ENCODE measurements around the gene C9orf85.
A peak's percentile ranks its signal among the peaks of the same experiment; 100 is the strongest.

C9orf85 gene

DNA sequence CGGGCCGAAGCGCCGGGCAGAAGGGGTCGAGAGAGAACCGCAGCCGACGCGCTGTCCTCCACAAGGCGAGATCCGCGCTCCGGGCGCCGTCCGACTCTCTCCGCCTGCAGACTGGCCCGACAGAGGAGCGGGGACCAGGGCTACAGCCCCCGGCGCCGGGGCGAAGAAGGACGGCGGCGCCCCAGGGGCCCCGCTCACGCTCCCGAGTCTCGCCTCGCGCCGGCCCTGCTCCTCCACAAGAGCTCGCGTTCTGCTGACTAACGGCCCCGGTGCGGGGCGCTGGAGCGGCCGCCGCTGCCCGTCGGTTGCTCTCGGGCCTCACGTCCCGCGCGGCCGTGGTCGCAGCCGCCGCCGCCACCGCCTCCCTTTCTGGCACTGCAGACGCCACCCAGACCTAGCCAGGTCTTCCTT lies 784 bp upstream of the C9orf85 start:
- no peaks in the 10 kb centered on the region for H3K9me3 ChIP-seq (ENCODE audit: low read depth, low read length)
- H3K9ac ChIP-seq (ENCODE audit: insufficient read length): peak overlapping the region; percentile 75
- H3K4me3 ChIP-seq: peak overlapping the region; percentile 95
- no peak overlapping the region for H3K27ac ChIP-seq
- H3K36me3 ChIP-seq (ENCODE audit: insufficient read depth, low read length): no peaks in the 10 kb centered on the region
- no peak for DNase-seq (ENCODE audit: low read depth, low spot score)
- TF ChIP-seq FOXP2 (optimal IDR thresholded peaks at IDR 0.05; ENCODE audit: control extremely low read depth, extremely low read length, insufficient read depth): no peak
- TF ChIP-seq POLR2AphosphoS5 (IDR thresholded peaks at IDR 0.05; ENCODE audit: borderline replicate concordance, low read depth, low read length): no peak
- no peak for TF ChIP-seq EZH2 (IDR thresholded peaks at IDR 0.05)

DNA sequence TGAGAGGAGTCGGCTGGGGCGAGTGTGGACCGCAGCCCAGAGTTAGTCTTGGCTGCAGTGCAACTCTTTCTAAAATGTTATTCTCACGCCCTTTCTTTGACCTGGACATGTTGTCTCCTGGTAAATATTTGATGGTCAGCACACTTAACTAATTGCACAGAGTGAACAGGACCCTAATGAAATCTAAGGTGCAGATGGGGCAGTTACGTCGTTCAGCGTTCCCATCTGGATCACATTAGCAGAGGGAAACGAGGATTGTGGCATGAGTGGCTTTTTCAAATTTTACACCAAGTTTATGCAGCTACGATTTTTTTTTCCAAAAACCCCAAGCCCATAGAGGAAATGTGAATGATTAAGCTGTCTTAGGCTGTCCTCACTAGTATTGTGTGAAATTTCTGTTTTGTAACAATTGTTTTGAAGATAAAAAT lies 483 bp downstream of the C9orf85 start:
- Histone ChIP-seq H3K36me3 (ENCODE audit: insufficient read depth, low read length) (no peaks in the 10 kb centered on the region), H3K4me3 (peak overlapping the region; percentile 95), H3K9ac (ENCODE audit: insufficient read length) (peak overlapping the region; percentile 76), H3K27ac (peak overlapping the region; percentile 81), H3K9me3 (ENCODE audit: low read depth, low read length) (no peaks in the 10 kb centered on the region)
- no peak for DNase-seq (ENCODE audit: low read depth, low spot score)
- TF ChIP-seq EZH2 (IDR thresholded peaks at IDR 0.05): no peak
- TF ChIP-seq FOXP2 (optimal IDR thresholded peaks at IDR 0.05; ENCODE audit: control extremely low read depth, extremely low read length, insufficient read depth): no peak
- no peak for TF ChIP-seq POLR2AphosphoS5 (IDR thresholded peaks at IDR 0.05; ENCODE audit: borderline replicate concordance, low read depth, low read length)

DNA sequence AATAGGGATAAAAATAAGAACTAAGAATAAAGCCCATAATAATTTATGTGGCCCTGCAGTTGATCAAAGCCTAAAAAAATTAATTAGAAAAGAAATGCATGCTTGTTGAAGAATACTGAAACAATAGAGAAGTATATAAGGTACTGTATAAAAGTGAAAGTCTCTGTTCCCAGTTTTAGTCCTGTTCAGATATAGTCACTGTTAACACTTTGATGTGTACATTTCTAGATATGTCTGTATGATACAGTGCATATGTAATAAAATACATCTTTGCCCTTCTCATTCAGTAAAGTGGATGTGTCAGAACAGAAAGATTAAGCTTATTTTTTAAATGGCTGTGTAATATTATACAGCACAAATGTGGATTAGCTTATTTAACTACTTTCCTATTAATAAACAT lies 4.1 kb downstream of the C9orf85 start:
- Histone ChIP-seq H3K27ac (no peak overlapping the region), H3K36me3 (ENCODE audit: insufficient read depth, low read length) (peaks cover 4% of the 10 kb centered on the region; the same call in 1 of the 2 replicates), H3K9ac (ENCODE audit: insufficient read length) (no peak overlapping the region), H3K4me3 (no peak overlapping the region), H3K9me3 (ENCODE audit: low read depth, low read length) (no peaks in the 10 kb centered on the region)
- TF ChIP-seq POLR2AphosphoS5 (IDR thresholded peaks at IDR 0.05; ENCODE audit: borderline replicate concordance, low read depth, low read length) (no peak), EZH2 (IDR thresholded peaks at IDR 0.05) (no peak), FOXP2 (optimal IDR thresholded peaks at IDR 0.05; ENCODE audit: control extremely low read depth, extremely low read length, insufficient read depth) (no peak)
- DNase-seq (ENCODE audit: low read depth, low spot score): no peak

DNA sequence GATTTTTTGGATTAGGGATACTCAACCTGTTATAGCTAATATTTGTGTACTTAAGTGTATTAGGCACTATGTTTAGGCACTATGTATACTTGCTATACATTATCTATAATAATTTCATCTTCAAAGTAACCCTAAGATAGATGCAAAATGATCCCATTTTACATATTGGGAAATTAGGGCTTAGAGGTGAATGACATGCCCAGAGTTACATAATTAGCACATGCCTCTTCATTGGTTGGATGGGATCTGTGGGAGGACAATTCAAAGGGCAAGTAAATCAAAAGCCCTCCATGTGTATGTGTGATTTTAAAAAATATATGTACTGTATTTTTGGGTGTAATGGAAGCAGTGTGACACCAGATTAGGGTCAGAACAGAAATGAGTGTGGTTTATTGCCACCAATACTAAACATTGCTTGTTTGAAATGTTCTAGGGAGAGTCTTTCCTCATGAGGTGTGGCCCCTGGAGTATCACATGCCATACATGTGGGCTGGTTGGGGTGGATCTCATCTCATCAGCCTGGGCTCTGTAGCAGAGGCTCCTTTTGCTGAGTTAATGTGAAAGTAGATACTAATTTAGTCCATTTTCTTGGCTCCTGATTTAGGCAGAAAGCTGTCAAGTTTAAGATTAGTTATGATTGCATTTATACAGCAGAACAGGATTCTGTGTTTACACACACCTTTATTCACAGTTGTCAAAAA lies 5.5 kb downstream of the C9orf85 start:
- no peak overlapping the region for H3K27ac ChIP-seq
- no peak for DNase-seq (ENCODE audit: low read depth, low spot score)
- TF ChIP-seq FOXP2 (optimal IDR thresholded peaks at IDR 0.05; ENCODE audit: control extremely low read depth, extremely low read length, insufficient read depth) (no peak), POLR2AphosphoS5 (IDR thresholded peaks at IDR 0.05; ENCODE audit: borderline replicate concordance, low read depth, low read length) (no peak), EZH2 (IDR thresholded peaks at IDR 0.05) (no peak)

DNA sequence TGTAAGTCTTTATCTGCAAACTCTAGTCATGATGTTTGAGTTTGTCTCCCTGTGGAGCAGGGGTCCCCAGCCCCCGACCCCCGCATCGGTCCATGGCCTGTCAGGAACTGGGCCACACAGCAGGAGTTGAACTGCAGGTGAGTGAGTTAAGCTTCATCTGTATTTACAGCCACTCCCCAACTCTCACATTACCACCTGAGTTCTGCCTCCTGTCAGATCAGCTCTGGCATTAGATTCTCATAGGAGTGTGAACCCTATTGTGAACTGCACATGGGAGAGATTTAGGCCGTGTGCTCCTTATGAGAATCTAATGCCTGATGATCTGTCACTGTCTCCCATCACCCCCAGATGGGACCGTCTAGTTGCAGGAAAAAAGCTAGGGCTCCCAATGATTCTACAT lies 7.0 kb downstream of the C9orf85 start:
- DNase-seq (ENCODE audit: low read depth, low spot score): no peak
- no peaks in the 10 kb centered on the region for H3K9me3 ChIP-seq (ENCODE audit: low read depth, low read length)
- H3K9ac ChIP-seq (ENCODE audit: insufficient read length): no peak overlapping the region
- H3K4me3 ChIP-seq: no peak overlapping the region
- no peak overlapping the region for H3K27ac ChIP-seq
- TF ChIP-seq FOXP2 (optimal IDR thresholded peaks at IDR 0.05; ENCODE audit: control extremely low read depth, extremely low read length, insufficient read depth) (no peak), EZH2 (IDR thresholded peaks at IDR 0.05) (no peak), POLR2AphosphoS5 (IDR thresholded peaks at IDR 0.05; ENCODE audit: borderline replicate concordance, low read depth, low read length) (no peak)
- H3K36me3 ChIP-seq (ENCODE audit: insufficient read depth, low read length): peaks cover 4% of the 10 kb centered on the region; the same call in 1 of the 2 replicates

More for the DNA sequence above, 5.5 kb downstream of the C9orf85 start:
- no peak overlapping the region for H3K9ac ChIP-seq (ENCODE audit: insufficient read length)
- H3K9me3 ChIP-seq (ENCODE audit: low read depth, low read length): no peaks in the 10 kb centered on the region
- no peak overlapping the region for H3K4me3 ChIP-seq
- peaks cover 4% of the 10 kb centered on the region; the same call in 1 of the 2 replicates for H3K36me3 ChIP-seq (ENCODE audit: insufficient read depth, low read length)

DNA sequence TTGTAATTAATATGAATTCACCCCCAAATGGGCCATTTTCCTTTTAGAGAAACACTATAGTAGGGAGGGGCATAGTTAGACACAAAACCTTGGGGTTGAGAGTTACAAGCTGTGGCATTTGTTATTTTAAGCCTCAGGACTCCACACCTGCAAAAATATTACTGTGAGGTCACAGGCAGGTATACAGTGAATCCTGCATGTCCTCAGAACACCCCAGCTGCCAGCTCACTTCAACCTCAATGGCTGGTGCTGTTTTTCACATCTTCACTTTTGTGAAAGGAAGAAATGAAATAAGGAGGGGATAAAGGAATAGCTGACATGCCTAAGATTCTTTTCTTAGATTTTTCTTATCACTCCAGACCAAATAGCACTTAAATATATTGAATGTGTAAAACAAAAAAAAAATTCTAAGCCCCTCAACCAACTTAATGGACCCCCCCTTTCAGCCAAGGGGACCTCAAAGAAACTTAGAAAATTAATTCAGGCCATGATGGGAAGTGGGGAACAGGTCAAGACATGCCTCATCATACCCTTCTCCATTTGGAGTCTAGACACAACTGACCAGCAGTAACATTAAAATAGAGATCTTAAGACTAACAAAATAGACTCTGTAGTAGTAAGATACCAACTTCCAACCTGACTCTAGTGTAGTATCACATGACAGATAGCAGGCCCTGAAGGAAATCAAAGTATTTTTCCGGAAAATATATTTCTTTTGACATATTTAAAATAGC lies 9.2 kb downstream of the C9orf85 start:
- no peak for DNase-seq (ENCODE audit: low read depth, low spot score)
- Histone ChIP-seq H3K9me3 (ENCODE audit: low read depth, low read length) (no peaks in the 10 kb centered on the region), H3K4me3 (no peak overlapping the region), H3K9ac (ENCODE audit: insufficient read length) (no peak overlapping the region), H3K27ac (no peak overlapping the region), H3K36me3 (ENCODE audit: insufficient read depth, low read length) (peaks cover 4% of the 10 kb centered on the region; the same call in 1 of the 2 replicates)
- TF ChIP-seq FOXP2 (optimal IDR thresholded peaks at IDR 0.05; ENCODE audit: control extremely low read depth, extremely low read length, insufficient read depth): no peak
- TF ChIP-seq EZH2 (IDR thresholded peaks at IDR 0.05): no peak
- TF ChIP-seq POLR2AphosphoS5 (IDR thresholded peaks at IDR 0.05; ENCODE audit: borderline replicate concordance, low read depth, low read length): no peak

DNA sequence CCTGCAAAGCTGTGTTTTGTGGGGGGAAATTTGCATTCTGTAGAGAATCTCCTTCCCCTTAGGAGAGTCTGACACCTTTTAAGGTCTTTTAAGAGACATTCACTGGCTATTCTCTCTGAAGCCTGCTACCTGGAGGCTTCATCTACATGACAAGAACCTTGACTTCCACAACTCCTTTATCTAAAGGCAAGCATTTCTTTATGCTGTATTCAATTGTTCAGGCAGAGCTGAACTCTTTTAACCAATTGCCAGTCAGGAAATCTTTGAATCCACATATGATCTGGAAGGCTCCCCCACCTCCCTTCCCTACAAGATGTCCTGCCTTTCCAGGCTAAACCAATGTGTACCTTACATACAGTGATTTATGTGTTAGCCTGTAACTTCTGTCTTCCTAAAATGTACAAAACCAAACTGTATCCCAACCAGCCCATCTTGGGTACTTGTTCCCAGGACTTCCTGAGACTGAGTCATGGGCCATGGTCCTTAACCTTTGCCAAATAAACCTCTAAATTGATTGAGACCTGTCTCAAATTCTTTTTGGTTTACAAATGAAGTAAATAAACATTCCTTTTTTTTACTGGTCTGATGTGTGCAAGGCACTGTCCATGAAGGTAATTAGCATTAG lies 9.9 kb downstream of the C9orf85 start:
- H3K4me3 ChIP-seq: no peak overlapping the region
- no peak for TF ChIP-seq POLR2AphosphoS5 (IDR thresholded peaks at IDR 0.05; ENCODE audit: borderline replicate concordance, low read depth, low read length)
- no peak for TF ChIP-seq EZH2 (IDR thresholded peaks at IDR 0.05)
- no peak for TF ChIP-seq FOXP2 (optimal IDR thresholded peaks at IDR 0.05; ENCODE audit: control extremely low read depth, extremely low read length, insufficient read depth)
- H3K9ac ChIP-seq (ENCODE audit: insufficient read length): no peak overlapping the region
- H3K27ac ChIP-seq: no peak overlapping the region
- peaks cover 4% of the 10 kb centered on the region; the same call in 1 of the 2 replicates for H3K36me3 ChIP-seq (ENCODE audit: insufficient read depth, low read length)
- DNase-seq (ENCODE audit: low read depth, low spot score): no peak
- H3K9me3 ChIP-seq (ENCODE audit: low read depth, low read length): no peaks in the 10 kb centered on the region

DNA sequence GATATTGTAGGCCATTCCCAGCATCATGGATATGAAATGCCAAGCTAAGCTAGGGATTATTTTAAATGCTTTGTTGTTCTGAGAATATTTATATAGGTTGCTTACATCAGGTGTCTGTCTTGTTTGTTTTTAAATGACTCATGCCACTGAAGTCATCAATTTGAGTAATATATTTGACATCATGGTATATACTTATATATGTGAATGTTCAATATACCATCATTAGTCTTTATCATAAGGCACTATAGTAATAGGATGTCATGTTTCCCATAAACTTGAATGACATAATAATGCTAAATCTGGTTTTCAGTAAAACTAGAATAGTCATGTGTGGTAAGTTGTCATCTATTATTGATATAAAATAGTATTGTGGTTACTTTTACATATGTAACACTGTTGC lies 13.1 kb downstream of the C9orf85 start:
- TF ChIP-seq POLR2AphosphoS5 (IDR thresholded peaks at IDR 0.05; ENCODE audit: borderline replicate concordance, low read depth, low read length) (no peak), EZH2 (IDR thresholded peaks at IDR 0.05) (no peak), FOXP2 (optimal IDR thresholded peaks at IDR 0.05; ENCODE audit: control extremely low read depth, extremely low read length, insufficient read depth) (no peak)
- DNase-seq (ENCODE audit: low read depth, low spot score): no peak
- no peak overlapping the region for H3K4me3 ChIP-seq
- no peaks in the 10 kb centered on the region for H3K9me3 ChIP-seq (ENCODE audit: low read depth, low read length)
- H3K27ac ChIP-seq: no peak overlapping the region
- H3K9ac ChIP-seq (ENCODE audit: insufficient read length): no peak overlapping the region
- H3K36me3 ChIP-seq (ENCODE audit: insufficient read depth, low read length): no peaks in the 10 kb centered on the region; the same call in 1 of the 2 replicates
